K562 (cell line): ENCODE results near the gene SORT1. TPM values are rescaled to one million over a fixed set of nuclear protein-coding genes. Genes with fewer than 3 reads are reported as not detected.
A peak's percentile ranks its signal among the peaks of the same experiment; 100 is the strongest.

Experiments used
- ARID1B ChIP-seq: fragments of 450-650 bp; IDR thresholded peaks from 2 replicates; pipeline ENCODE4 v1.6.1; 2016; ENCODE audit warnings: antibody characterized with exemption, mild to moderate bottlenecking, inconsistent platforms
- BACH1 ChIP-seq: fragments of 200-800 bp; sonication (Bioruptor generic); IDR thresholded peaks from 2 replicates; pipeline ENCODE4 v1.6.1; 2016; ENCODE audit warnings: missing genetic modification characterization, missing compliant biosample characterization
- BRD9 ChIP-seq: fragments of 450-650 bp; IDR thresholded peaks from 2 replicates; pipeline ENCODE4 v1.6.1; 2018; ENCODE audit warnings: low read depth; ENCODE audit not compliant: partially characterized antibody
- IRF9 ChIP-seq: fragments of 450-650 bp; IDR thresholded peaks from 2 replicates; pipeline ENCODE4 v1.6.1; 2016; ENCODE audit warnings: missing biosample characterization, missing genetic modification characterization
- MBD1 ChIP-seq: fragments of 250-450 bp; sonication (Bioruptor Pico); IDR thresholded peaks from 2 replicates; pipeline ENCODE4 v1.8.0; 2022; ENCODE audit warnings: inconsistent platforms
- MCM7 ChIP-seq, 2 experiments: fragments of 450-650 bp; IDR thresholded peaks; 2 replicates each; pipeline ENCODE4 v1.6.1; 2016 to 2018
- MITF ChIP-seq: IDR thresholded peaks from 2 replicates; pipeline ENCODE4 v1.6.1; 2014; ENCODE audit warnings: antibody characterized with exemption
- NRF1 ChIP-seq, 2 experiments: fragments of 450-650 bp; IDR thresholded peaks in 1 of 2; conservative IDR thresholded peaks in 1 of 2; 2 replicates each; pipeline ENCODE4 v1.6.1; 2014; ENCODE audit warnings: mild to moderate bottlenecking in 2 of 2
- SRSF3 ChIP-seq: fragments of 200-400 bp; formaldehyde crosslinking; IDR thresholded peaks from 2 replicates; pipeline ENCODE4 v1.6.1; 2016; ENCODE audit warnings: mild to moderate bottlenecking, low read length, moderate library complexity; ENCODE audit not compliant: insufficient read depth
- TEAD1 ChIP-seq, 2 experiments: fragments of 450-650 bp in 1 of 2; sonication (generic) in 1 of 2; formaldehyde crosslinking; IDR thresholded peaks; 2 replicates each; pipeline versions ENCODE4 v1.4.0 to v1.8.0; 2020 to 2022; ENCODE audit warnings: mild to moderate bottlenecking in 2 of 2, missing genetic modification reagents in 1 of 2
- U2AF1 ChIP-seq: fragments of 200-400 bp; formaldehyde crosslinking; optimal IDR thresholded peaks from 2 replicates; pipeline ENCODE3; 2017; ENCODE audit warnings: mild to moderate bottlenecking, low read depth, low read length, moderate library complexity
- ZNF134 ChIP-seq: fragments of 250-450 bp; sonication (Bioruptor Pico); conservative IDR thresholded peaks from 2 replicates; pipeline ENCODE4 v1.4.0; 2020
- polyA plus RNA-seq, 8 experiments: library from polyadenylated mRNA; depleted of rRNA in 4 of 8; stranded (reverse) in 5 of 8; unstranded in 3 of 8; fragments of >200 nt; fragmentation: Nextera tagmentation in 2 of 8; fragmentation: Illumina TruSeq in 1 of 8; extraction: Ambion mirVana in 2 of 8; extraction: Trizol in 1 of 8; gene quantifications; 2 replicates each; pipeline versions ENCODE4 v1.2.1 to v1.2.3, GENCODE V29; 2011 to 2014; ENCODE audit warnings: inconsistent platforms in 1 of 8, missing spikeins in 1 of 8
- total RNA-seq, 7 experiments: library from RNA; depleted of rRNA in 6 of 7; stranded (reverse); fragments of >200 nt in 6 of 7; fragmentation: Illumina TruSeq in 2 of 7; extraction: Trizol in 2 of 7; gene quantifications; 2 replicates each; pipeline versions ENCODE4 v1.2.1 to v1.2.3, GENCODE V29; 2011 to 2021; ENCODE audit warnings: low replicate concordance in 1 of 7

SORT1 gene
- total and polyA plus RNA-seq, 9 of the 15 experiments (the other 6 are each of a cell fraction or from before 2014, with no cell fraction given), result 27.4 to 112 (median 65.0) TPM

GRCh38 chr1:109388884-109389637 lies 8.7 kb downstream of the SORT1 start (continued):
- no peak for TF ChIP-seq TEAD1 (CRISPR knock-in tag; IDR thresholded peaks at IDR 0.05)
- TF ChIP-seq MBD1, result no peak
- TF ChIP-seq ZNF134 (CRISPR knock-in tag), result no peak
- TF ChIP-seq U2AF1, result no peak
- 0 out of 4 replicates have a peak, but pooled peaks of 1 of the 2 experiments have one; percentile 17 for TF ChIP-seq NRF1 (conservative IDR thresholded peaks at IDR 0.05 in 1 of 2, IDR thresholded peaks at IDR 0.05 in 1 of 2)
- TF ChIP-seq SRSF3, result no peak
- no peak for TF ChIP-seq BRD9
- no peak for TF ChIP-seq MCM7 (IDR thresholded peaks at IDR 0.05)
- no peak for TF ChIP-seq IRF9 (tag)
- peak; percentile 79 for TF ChIP-seq ARID1B
- TF ChIP-seq MITF, result no peak
- no peak; the same call in 1 of the 2 replicates for TF ChIP-seq BACH1 (tag)
